Common myeloid progenitor, CD34-positive (primary cell): ENCODE measurements around the gene ARHGAP26.

ENCODE experiments used
- CTCF ChIA-PET: fragments of 350-600 bp; sonication (Branson Sonifier 250); formaldehyde crosslinking; loops from one replicate; lab custom pipeline; 2021; ENCODE audit warnings: antibody characterized with exemption; lab: Charles Lee
- POLR2A ChIA-PET: fragments of 350-600 bp; sonication (Branson Sonifier 250); formaldehyde crosslinking; loops from one replicate; lab custom pipeline; 2021; ENCODE audit warnings: antibody characterized with exemption; lab: Charles Lee
- DNase-seq, 3 donors: peaks; one replicate each; pipeline versions ENCODE4 v3.0.0 to v3.0.0-alpha.2; 2013
- H3K27ac ChIP-seq, 2 experiments: 1 replicate in 1 of 2; 2 replicates in 1 of 2; pipeline ENCODE4 v1.7.0; 2013; ENCODE audit warnings: inconsistent platforms in 2 of 2, low read length in 2 of 2, mild to moderate bottlenecking in 2 of 2, low read depth in 1 of 2, moderate library complexity in 1 of 2; ENCODE audit not compliant: severe bottlenecking in 2 of 2, insufficient read depth in 1 of 2, poor library complexity in 1 of 2
- H3K27me3 ChIP-seq, 5 experiments: replicated peaks in 2 of 5; 1 replicate in 3 of 5; 2 replicates in 2 of 5; pipeline versions ENCODE4 v1.6.1 to v1.7.0; 2013; ENCODE audit warnings: low read length in 4 of 5, mild to moderate bottlenecking in 2 of 5, moderate library complexity in 2 of 5, inconsistent platforms in 1 of 5; ENCODE audit not compliant: insufficient read depth in 5 of 5, control insufficient read depth in 4 of 5
- H3K36me3 ChIP-seq, 4 experiments: 1 replicate in 2 of 4; 2 replicates in 2 of 4; pipeline versions ENCODE4 v1.6.1 to v1.7.0; 2013; ENCODE audit warnings: low read length in 3 of 4, control low read depth in 1 of 4, mild to moderate bottlenecking in 1 of 4; ENCODE audit not compliant: control insufficient read depth in 4 of 4, insufficient read depth in 4 of 4
- H3K4me1 ChIP-seq, 4 experiments: 1 replicate in 3 of 4; 2 replicates in 1 of 4; pipeline versions ENCODE4 v1.6.1 to v1.7.1; 2013; ENCODE audit warnings: low read length in 3 of 4, mild to moderate bottlenecking in 3 of 4, control low read depth in 1 of 4, inconsistent platforms in 1 of 4, moderate library complexity in 1 of 4; ENCODE audit not compliant: control insufficient read depth in 4 of 4, insufficient read depth in 4 of 4; ENCODE audit errors: control extremely low read depth in 1 of 4
- H3K4me3 ChIP-seq, 7 experiments: 1 replicate in 4 of 7; 2 replicates in 3 of 7; pipeline versions ENCODE4 v1.5.1 to v1.7.0; 2013; ENCODE audit warnings: mild to moderate bottlenecking in 7 of 7, low read length in 6 of 7, moderate library complexity in 6 of 7, inconsistent platforms in 2 of 7, low read depth in 2 of 7, control low read depth in 1 of 7; ENCODE audit not compliant: insufficient read depth in 4 of 7, control insufficient read depth in 1 of 7; ENCODE audit errors: extremely low read depth in 1 of 7
- H3K9me3 ChIP-seq, 5 experiments: 1 replicate in 4 of 5; 2 replicates in 1 of 5; pipeline versions ENCODE4 v1.6.1 to v1.7.1; 2013; ENCODE audit warnings: low read length in 4 of 5, mild to moderate bottlenecking in 2 of 5, inconsistent platforms in 1 of 5, low read depth in 1 of 5, moderate library complexity in 1 of 5; ENCODE audit not compliant: control insufficient read depth in 4 of 5, insufficient read depth in 2 of 5; ENCODE audit errors: control extremely low read depth in 1 of 5
- WGBS: methylation state at CpG from one replicate; pipeline ENCODE4 v1.1.5; 2013; ENCODE audit not compliant: insufficient coverage; 5-methylcytosine and 5-hydroxymethylcytosine counted together

ARHGAP26 gene

DNA sequence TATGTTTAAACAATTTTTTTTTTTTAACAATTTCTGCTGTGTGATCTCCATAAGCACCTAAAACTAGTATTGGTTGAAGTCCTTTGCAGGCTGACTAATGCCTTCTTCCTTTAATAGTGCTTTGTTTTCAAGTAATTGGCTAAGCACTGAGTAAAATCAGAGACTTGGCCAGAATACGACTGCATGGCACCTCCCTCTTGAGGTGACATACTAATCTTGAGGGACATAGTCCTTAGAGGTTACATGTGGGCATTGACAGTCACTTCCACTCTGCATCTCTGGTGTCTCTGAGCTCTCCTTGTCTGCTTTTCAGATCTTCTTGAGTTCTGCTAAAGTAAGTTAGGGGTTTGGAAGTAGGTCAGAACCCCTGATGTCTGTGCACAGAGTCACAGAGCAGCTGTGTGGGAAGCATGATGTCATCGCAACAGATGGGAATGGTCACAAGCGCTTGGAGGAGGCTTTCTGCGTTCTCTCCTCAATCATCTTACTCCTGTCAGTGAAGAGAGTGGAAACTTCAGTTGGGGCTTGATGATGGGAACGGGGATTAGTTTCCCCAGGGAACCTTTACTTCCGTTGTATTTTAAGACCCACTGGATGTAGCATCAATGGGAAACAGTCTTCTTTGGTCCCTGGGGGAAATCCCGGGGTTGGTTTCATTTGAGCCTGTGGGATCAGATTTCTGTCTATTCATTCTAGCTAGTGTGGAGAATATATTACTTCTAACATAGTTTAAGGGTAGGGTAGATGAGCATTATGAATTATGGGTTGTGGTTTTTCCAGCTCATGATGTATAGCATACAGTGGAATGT lies 136.9 kb downstream of the ARHGAP26 start:
- H3K4me3 ChIP-seq, result no peak overlapping the region
- H3K27me3 ChIP-seq, result no peaks in the 10 kb centered on the region
- ChIA-PET CTCF (interaction anchor here (0.6 to 1.6 kb wide), 3 partner anchors 10 to 15 kb away, joined by 3 to 4 read pairs (median 4); no protein-coding TSS in a partner anchor), POLR2A (no interaction called here)
- H3K4me1 ChIP-seq, result peaks cover 0 to 3% (median 0%) of the 10 kb centered on the region in 4 experiments
- no peaks in the 10 kb centered on the region for H3K9me3 ChIP-seq
- no peak for DNase-seq
- H3K27ac ChIP-seq, result no peak overlapping the region
- peaks cover 13 to 28% (median 17%) of the 10 kb centered on the region in 4 experiments for H3K36me3 ChIP-seq
- 100% methylated on average over 6 of the region's 7 CpGs for WGBS

- Histone ChIP-seq H3K9me3 (no peaks in the 10 kb centered on the region), H3K4me1 (no peaks in the 10 kb centered on the region), H3K36me3 (peaks cover 5 to 24% (median 14%) of the 10 kb centered on the region in 4 experiments), H3K27me3 (no peaks in the 10 kb centered on the region), H3K4me3 (no peak overlapping the region), H3K27ac (no peak overlapping the region)
- POLR2A ChIA-PET, result no interaction called here
- 100% methylated on average over 3 of the region's 3 CpGs for WGBS
- CTCF ChIA-PET, result interaction anchor here (0.5 to 1.3 kb wide), 5 partner anchors 20 to 1282 kb away, joined by 3 read pairs; no protein-coding TSS in a partner anchor
- no peak for DNase-seq
Measured at GRCh38 chr5:142908659-142909058, 138.5 kb downstream of the ARHGAP26 start.

DNA sequence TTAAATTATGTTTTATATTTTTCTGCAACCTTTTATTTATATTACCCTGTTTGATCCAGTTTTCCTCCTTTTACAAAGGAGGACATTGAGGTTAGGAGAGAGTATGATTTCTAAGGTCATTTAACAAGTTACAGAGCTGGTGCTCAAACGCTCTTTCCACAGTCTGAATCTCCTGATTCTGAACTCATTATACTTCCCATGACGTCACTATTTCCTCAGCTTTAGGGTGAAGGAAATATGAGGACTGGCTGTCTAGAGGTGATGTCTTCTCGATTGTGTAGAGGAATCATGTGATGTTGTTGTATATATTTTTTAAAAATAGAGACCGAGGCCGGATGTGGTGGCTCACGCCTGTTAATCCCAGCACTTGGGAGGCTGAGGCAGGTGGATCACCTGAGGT lies 140.0 kb downstream of the ARHGAP26 start:
- H3K27me3 ChIP-seq, result no peaks in the 10 kb centered on the region
- DNase-seq, result no peak
- POLR2A ChIA-PET, result no interaction called here
- no peaks in the 10 kb centered on the region for H3K4me1 ChIP-seq
- no peak overlapping the region for H3K27ac ChIP-seq
- WGBS, result 100% methylated on average over 3 of the region's 6 CpGs
- CTCF ChIA-PET, result interaction anchor here (1.5 kb wide), 1 partner anchor 197 kb away, joined by 3 read pairs; no protein-coding TSS in a partner anchor
- H3K9me3 ChIP-seq, result no peaks in the 10 kb centered on the region
- no peak overlapping the region for H3K4me3 ChIP-seq
- H3K36me3 ChIP-seq, result peaks cover 0 to 25% (median 13%) of the 10 kb centered on the region in 4 experiments

- H3K4me3 ChIP-seq, result no peak overlapping the region
- 94% methylated on average over 2 of the region's 3 CpGs for WGBS
- ChIA-PET CTCF (interaction anchor here (1.5 to 2.7 kb wide), 2 partner anchors 11 to 198 kb away, joined by 3 to 23 read pairs; no protein-coding TSS in a partner anchor), POLR2A (no interaction called here)
- no peaks in the 10 kb centered on the region for H3K27me3 ChIP-seq
- no peak for DNase-seq
- no peaks in the 10 kb centered on the region for H3K4me1 ChIP-seq
- H3K36me3 ChIP-seq, result peaks cover 3 to 22% (median 13%) of the 10 kb centered on the region in 4 experiments
- H3K9me3 ChIP-seq, result no peaks in the 10 kb centered on the region
- no peak overlapping the region for H3K27ac ChIP-seq
Measured at GRCh38 chr5:142911170-142911569, 141.0 kb downstream of the ARHGAP26 start.

- Histone ChIP-seq H3K4me3 (no peak overlapping the region), H3K36me3 (peaks cover 3 to 22% (median 14%) of the 10 kb centered on the region in 4 experiments), H3K4me1 (no peaks in the 10 kb centered on the region), H3K27me3 (no peaks in the 10 kb centered on the region), H3K9me3 (no peaks in the 10 kb centered on the region), H3K27ac (no peak overlapping the region)
- ChIA-PET CTCF (interaction anchor here (1.0 to 2.7 kb wide), 4 partner anchors 10 to 193 kb away, joined by 3 to 23 read pairs (median 3); no protein-coding TSS in a partner anchor), POLR2A (no interaction called here)
- DNase-seq, result no peak
Measured at GRCh38 chr5:142911775-142912174, 141.6 kb downstream of the ARHGAP26 start.

DNA sequence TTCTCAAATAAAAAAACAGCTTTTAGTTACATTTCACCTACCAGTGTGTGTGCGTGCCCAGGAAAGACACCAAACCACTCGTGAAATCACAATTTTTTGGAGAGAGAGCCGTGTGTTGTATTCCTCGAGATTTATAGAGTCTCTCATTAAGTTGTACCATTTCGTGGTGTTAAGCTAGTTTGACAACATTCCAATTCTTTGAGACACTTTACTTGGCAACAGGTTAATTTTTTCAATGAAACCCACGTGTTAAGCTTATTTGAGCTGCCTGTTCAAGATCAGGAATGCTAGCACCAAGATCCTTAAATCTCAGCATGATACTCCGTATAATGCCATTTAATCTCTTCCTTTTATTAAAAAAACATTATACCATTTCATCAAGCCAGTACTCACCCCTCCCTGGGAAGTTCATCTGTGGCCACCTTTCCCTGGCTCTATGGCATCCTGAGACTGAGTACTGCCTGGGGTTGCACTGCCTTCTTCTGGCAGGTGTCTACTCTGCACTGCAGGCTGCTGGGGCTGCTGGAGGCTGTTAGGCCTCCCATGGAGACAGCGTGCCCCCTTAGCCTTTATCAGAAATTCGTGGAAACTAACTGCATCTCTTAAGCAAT lies 143.7 kb downstream of the ARHGAP26 start:
- peaks cover 3 to 12% (median 7%) of the 10 kb centered on the region in 4 experiments for H3K36me3 ChIP-seq
- no peak overlapping the region for H3K27ac ChIP-seq
- ChIA-PET CTCF (interaction anchor here (0.9 to 1.8 kb wide), 8 partner anchors 10 to 201 kb away, joined by 3 to 6 read pairs (median 4); no protein-coding TSS in a partner anchor), POLR2A (no interaction called here)
- WGBS, result 97% methylated on average over 9 of the region's 9 CpGs
- no peaks in the 10 kb centered on the region for H3K27me3 ChIP-seq
- no peaks in the 10 kb centered on the region for H3K4me1 ChIP-seq
- no peak for DNase-seq
- no peak overlapping the region for H3K4me3 ChIP-seq
- no peaks in the 10 kb centered on the region for H3K9me3 ChIP-seq
